GM12878 (cell line): ENCODE measurements around the gene PAX5. TPM values are rescaled to one million over a fixed set of nuclear protein-coding genes. Genes with fewer than 3 reads are reported as not detected.
A peak's percentile ranks its signal among the peaks of the same experiment; 100 is the strongest.

Source experiments
- ATAC-seq: fragments of 200-7000 bp; cut with Tn5 transposase; 3 replicates; pipeline ENCODE4 v1.9.1; 2020; ENCODE audit warnings: mild to moderate bottlenecking, moderate library complexity
- BruUV-seq: library from RNA; stranded (reverse); fragments of 400-500 nt; replicated peaks from 2 replicates; lab custom pipeline; 2021; lab: Mats Ljungman, UMichigan
- CTCF ChIA-PET: fragments of 300-600 bp; sonication (Branson Sonifier 250); formaldehyde crosslinking; extraction: SDS; loops from one replicate; lab custom pipeline; 2021; ENCODE audit warnings: inconsistent platforms; lab: Yijun Ruan, JAX
- POLR2A ChIA-PET: fragments of 350-600 bp; formaldehyde crosslinking; extraction: SDS; loops from one replicate; lab custom pipeline; 2021; ENCODE audit warnings: inconsistent platforms; lab: Charles Lee
- RAD21 ChIA-PET: fragments of 300-600 bp; sonication (Branson Sonifier 250); formaldehyde crosslinking; loops from one replicate; lab custom pipeline; 2023; ENCODE audit warnings: antibody characterized with exemption; ENCODE audit not compliant: unreplicated experiment; lab: Charles Lee
- SMC1A ChIA-PET: fragments of 300-600 bp; sonication (Branson Sonifier 250); formaldehyde crosslinking; loops from one replicate; lab custom pipeline; 2023; ENCODE audit not compliant: unreplicated experiment, uncharacterized antibody; lab: Charles Lee
- DNase-seq: peaks from one replicate; pipeline ENCODE4 v3.0.0-alpha.2; 2011; ENCODE audit warnings: low read depth, low spot score
- FAIRE-seq: peaks from 3 replicates; lab custom pipeline; 2011; peaks lifted over from hg19 to GRCh38; lab: Jason Lieb, UNC
- H2AFZ ChIP-seq: 2 replicates; pipeline ENCODE4 v1.6.0; 2011; ENCODE audit warnings: low read depth, low read length, control low read depth; ENCODE audit not compliant: control insufficient read depth
- H3K27ac ChIP-seq: 2 replicates; pipeline ENCODE4 v1.5.1; 2011; ENCODE audit warnings: control low read depth; ENCODE audit not compliant: control insufficient read depth, insufficient read depth
- H3K27me3 ChIP-seq, 2 experiments: replicated peaks in 1 of 2; 2 replicates each; pipeline versions ENCODE4 v1.6.0 to v1.6.1; 2011; ENCODE audit warnings: low read length in 1 of 2; ENCODE audit not compliant: control insufficient read depth in 2 of 2, insufficient read depth in 2 of 2
- H3K36me3 ChIP-seq, 2 experiments: 2 replicates each; pipeline ENCODE4 v1.5.1; 2011; ENCODE audit warnings: low read length in 1 of 2; ENCODE audit not compliant: control insufficient read depth in 2 of 2, insufficient read depth in 2 of 2
- H3K4me1 ChIP-seq: 2 replicates; pipeline ENCODE4 v1.6.1; 2011; ENCODE audit warnings: mild to moderate bottlenecking, low read length, moderate library complexity, mixed read lengths; ENCODE audit not compliant: control insufficient read depth, insufficient read depth
- H3K4me2 ChIP-seq: 2 replicates; pipeline ENCODE4 v1.6.0; 2011; ENCODE audit warnings: control low read depth; ENCODE audit not compliant: control insufficient read depth, insufficient read depth
- H3K4me3 ChIP-seq: fragments of 200-600 bp; sonication (generic); 2 replicates; pipeline ENCODE4 v1.5.1; 2016
- H3K79me2 ChIP-seq: 2 replicates; pipeline ENCODE4 v1.6.0; 2011; ENCODE audit warnings: low read length; ENCODE audit not compliant: control insufficient read depth, insufficient read depth
- H3K9ac ChIP-seq: 2 replicates; pipeline ENCODE4 v1.8.0; 2011; ENCODE audit warnings: low read length, control low read depth, mixed read lengths; ENCODE audit not compliant: control insufficient read depth, insufficient read depth
- H3K9me3 ChIP-seq: replicated peaks from 3 replicates; pipeline ENCODE4 v1.5.1; 2011; ENCODE audit warnings: mild to moderate bottlenecking, low read length; ENCODE audit not compliant: control insufficient read depth, insufficient read depth
- H4K20me1 ChIP-seq: 2 replicates; pipeline ENCODE4 v1.6.0; 2011; ENCODE audit not compliant: control insufficient read depth, insufficient read depth
- ATF7 ChIP-seq: fragments of 450-650 bp; IDR thresholded peaks from 2 replicates; pipeline ENCODE4 v1.6.1; 2016; ENCODE audit warnings: low read depth, mild to moderate bottlenecking
- BHLHE40 ChIP-seq, 2 experiments: fragments of 450-650 bp in 1 of 2; IDR thresholded peaks; 2 replicates each; pipeline ENCODE4 v1.6.1; 2011 to 2017; ENCODE audit warnings: low read depth in 2 of 2, borderline replicate concordance in 1 of 2, improper control_type of control experiment in 1 of 2, low read length in 1 of 2, mild to moderate bottlenecking in 1 of 2
- BMI1 ChIP-seq: fragments of 450-650 bp; IDR thresholded peaks from 2 replicates; pipeline ENCODE4 v1.6.1; 2016; ENCODE audit warnings: mild to moderate bottlenecking, moderate library complexity, borderline replicate concordance
- BRCA1 ChIP-seq: IDR thresholded peaks from 2 replicates; pipeline ENCODE4 v1.6.1; 2011; ENCODE audit warnings: low read depth, low read length, improper control_type of control experiment
- CREB1 ChIP-seq: IDR thresholded peaks from 2 replicates; pipeline ENCODE4 v1.6.1; 2012; ENCODE audit warnings: low read depth, mild to moderate bottlenecking, inconsistent platforms
- FOXM1 ChIP-seq: IDR thresholded peaks from 2 replicates; pipeline ENCODE4 v1.6.1; 2012; ENCODE audit warnings: low read depth, mild to moderate bottlenecking, inconsistent platforms, low read length, moderate library complexity
- GATAD2B ChIP-seq: fragments of 450-650 bp; conservative IDR thresholded peaks from 2 replicates; pipeline ENCODE4 v1.6.1; 2017; ENCODE audit warnings: low read depth, mild to moderate bottlenecking, moderate library complexity
- HDAC6 ChIP-seq: fragments of 200-600 bp; sonication (generic); IDR thresholded peaks from one replicate; pipeline ENCODE4 v1.8.0; 2017; ENCODE audit warnings: antibody characterized with exemption; ENCODE audit not compliant: unreplicated experiment
- HDGF ChIP-seq: fragments of 450-650 bp; IDR thresholded peaks from 2 replicates; pipeline ENCODE4 v1.6.1; 2016; ENCODE audit warnings: antibody characterized with exemption
- IKZF2 ChIP-seq, 2 experiments: fragments of 450-650 bp; IDR thresholded peaks; 2 replicates each; pipeline ENCODE4 v1.6.1; 2017; ENCODE audit warnings: mild to moderate bottlenecking in 2 of 2, moderate library complexity in 2 of 2
- JUND ChIP-seq: IDR thresholded peaks from 2 replicates; pipeline ENCODE4 v1.6.1; 2012; ENCODE audit warnings: low read depth, mild to moderate bottlenecking, low read length, improper control_type of control experiment, moderate library complexity
- NR2C1 ChIP-seq: fragments of 450-650 bp; IDR thresholded peaks from 2 replicates; pipeline ENCODE4 v1.6.1; 2017; ENCODE audit warnings: antibody characterized with exemption, mild to moderate bottlenecking, moderate library complexity
- NR2C2 ChIP-seq: IDR thresholded peaks from 2 replicates; pipeline ENCODE4 v1.6.1; 2011; ENCODE audit warnings: borderline replicate concordance, low read depth; ENCODE audit not compliant: control insufficient read depth, insufficient read length
- STAT1 ChIP-seq: fragments of 450-650 bp; conservative IDR thresholded peaks from 2 replicates; pipeline ENCODE4 v1.6.1; 2014; ENCODE audit warnings: antibody characterized with exemption, mild to moderate bottlenecking
- ZBED1 ChIP-seq: IDR thresholded peaks from 2 replicates; pipeline ENCODE4 v1.6.1; 2016; ENCODE audit warnings: borderline replicate concordance
- WGBS: methylation state at CpG from one replicate; pipeline ENCODE4 v1.1.6; 2016; ENCODE audit warnings: low lambda C conversion rate; ENCODE audit not compliant: insufficient replicate concordance, insufficient coverage; ENCODE audit errors: missing lambda C conversion rate; 5-methylcytosine and 5-hydroxymethylcytosine counted together
- in situ Hi-C: fragments of 300-500 bp; cut with MboI; formaldehyde crosslinking; loops from 9 replicates; pipeline ENCODE4 v1.14.3; 2018; ENCODE audit warnings: mixed read lengths
- intact Hi-C: fragments of 100-400 bp; cut with micrococcal nuclease; formaldehyde crosslinking; loops from one replicate; pipeline ENCODE4 v1.14.2; 2022; ENCODE audit not compliant: unreplicated experiment
- polyA plus RNA-seq, 11 experiments: library from polyadenylated mRNA; depleted of rRNA in 4 of 11; unstranded in 6 of 11; stranded (reverse) in 5 of 11; fragments of >200 nt; fragmentation: Nextera tagmentation in 4 of 11; fragmentation: Illumina TruSeq in 1 of 11; extraction: Ambion mirVana in 4 of 11; extraction: Trizol in 1 of 11; gene quantifications; 1 replicate in 1 of 11; 2 replicates in 10 of 11; pipeline versions ENCODE4 v1.2.1 to v1.2.3, GENCODE V29; 2011 to 2016; ENCODE audit warnings: inconsistent platforms in 2 of 11, missing spikeins in 2 of 11, low read depth in 1 of 11
- total RNA-seq, 4 experiments: library from RNA; depleted of rRNA in 3 of 4; stranded (reverse); fragments of >200 nt in 3 of 4; fragmentation: Illumina TruSeq in 1 of 4; extraction: Trizol in 1 of 4; gene quantifications; 2 replicates each; pipeline versions ENCODE4 v1.2.1 to v1.2.3, GENCODE V29; 2013 to 2021

Gene PAX5
- total and polyA plus RNA-seq, 10 of the 15 experiments (the other 5 are each of a cell fraction or from before 2014, with no cell fraction given): 2.2 to 123 (median 31.9) TPM

- WGBS: 93% methylated on average over 14 of the region's 14 CpGs
- Histone ChIP-seq H3K9me3 (no peaks in the 10 kb centered on the region), H3K27me3 (no peaks in the 10 kb centered on the region), H3K4me3 (peak overlapping the region; percentile 96; the same call in 1 of the 2 replicates), H3K4me1 (peaks cover 8% of the 10 kb centered on the region), H2AFZ (peak overlapping the region; percentile 79; the same call in 1 of the 2 replicates), H4K20me1 (no peaks in the 10 kb centered on the region), H3K79me2 (peaks cover 46% of the 10 kb centered on the region), H3K27ac (no peak overlapping the region), H3K4me2 (peak overlapping the region; percentile 98), H3K36me3 (no peaks in the 10 kb centered on the region), H3K9ac (no peak overlapping the region; the same call in 1 of the 2 replicates)
- ChIA-PET CTCF (interaction anchor here (1.1 to 2.5 kb wide), 4 partner anchors 12 to 262 kb away, joined by 3 to 6 read pairs (median 6); no protein-coding TSS in a partner anchor), RAD21 (interaction anchor here (0.9 to 2.6 kb wide), 7 partner anchors 12 to 153 kb away, joined by 3 to 19 read pairs (median 6); partner anchors contain the start of gene ZCCHC7), SMC1A (interaction anchor here (0.7 to 3.9 kb wide), 11 partner anchors 12 to 246 kb away, joined by 3 to 31 read pairs (median 4); no protein-coding TSS in a partner anchor), POLR2A (interaction anchor here (0.8 to 3.4 kb wide), 9 partner anchors 16 to 113 kb away, joined by 3 to 24 read pairs (median 6); partner anchors contain the start of gene ZCCHC7)
- intact Hi-C loops (no loop called here), in situ Hi-C loops (no loop called here)
- no peak for ATAC-seq
- no peak for TF ChIP-seq FOXM1
- 0 out of 2 replicates have a peak, but pooled peaks have one; percentile 10 for TF ChIP-seq NR2C1
- no peak for FAIRE-seq
- no TSS peak for BruUV-seq
- DNase-seq: no peak
These were observed 4.4 kb upstream of the PAX5 start for GRCh38 chr9:37038302-37038942.

- DNase-seq: no peak
- no peaks in the 10 kb centered on the region for H4K20me1 ChIP-seq
- peaks cover 53% of the 10 kb centered on the region for H3K79me2 ChIP-seq
- no peaks in the 10 kb centered on the region for H3K27me3 ChIP-seq
- ChIA-PET CTCF (interaction anchor here (0.7 to 4.4 kb wide), 17 partner anchors 12 to 364 kb away, joined by 3 to 41 read pairs (median 5); no protein-coding TSS in a partner anchor), SMC1A (interaction anchor here (0.7 to 3.9 kb wide), 23 partner anchors 10 to 375 kb away, joined by 3 to 31 read pairs (median 3); partner anchors contain the start of gene ZCCHC7), RAD21 (interaction anchor here (0.7 to 2.8 kb wide), 21 partner anchors 12 to 291 kb away, joined by 3 to 19 read pairs (median 4); partner anchors contain the start of gene ZCCHC7), POLR2A (interaction anchor here (0.6 to 3.4 kb wide), 21 partner anchors 11 to 326 kb away, joined by 3 to 24 read pairs (median 4); partner anchors contain the start of gene ZCCHC7)
- peak overlapping the region; percentile 96 for H3K4me3 ChIP-seq
- peak overlapping the region; percentile 90 for H3K9ac ChIP-seq
- peak overlapping the region; percentile 79 for H2AFZ ChIP-seq
- FAIRE-seq: no peak
- H3K27ac ChIP-seq: peak overlapping the region; percentile 92
- intact Hi-C loops: no loop called here
- BruUV-seq: no TSS peak
- ATAC-seq: peak; percentile 34
- in situ Hi-C loops: no loop called here
- H3K4me1 ChIP-seq: peaks cover 8% of the 10 kb centered on the region
- peak overlapping the region; percentile 98 for H3K4me2 ChIP-seq
- H3K36me3 ChIP-seq: no peaks in the 10 kb centered on the region
- 10% methylated on average over 63 of the region's 63 CpGs for WGBS
- H3K9me3 ChIP-seq: no peaks in the 10 kb centered on the region
- TF ChIP-seq HDAC6 (no peak), HDGF (no peak), BRCA1 (no peak), ZBED1 (no peak; the same call in 1 of the 2 replicates), JUND (no peak), NR2C2 (no peak), STAT1 (no peak), BMI1 (no peak), ATF7 (no peak), BHLHE40 (IDR thresholded peaks at IDR 0.05; ENCODE audit: borderline replicate concordance in 1 of 2, low read depth in 2 of 2, low read length in 1 of 2) (peak in 1 of 2 experiments; percentile 75; a peak in 2 of 4 replicates), GATAD2B (0 out of 2 replicates have a peak, but pooled peaks have one; percentile 50), IKZF2 (IDR thresholded peaks at IDR 0.05) (no peak; a peak in 1 of 4 replicates), CREB1 (no peak)
These were observed 3.6 kb upstream of the PAX5 start for GRCh38 chr9:37037503-37038301.
